Measurements from ENCODE around the gene HDDC2.

The HDDC2 gene

DNA sequence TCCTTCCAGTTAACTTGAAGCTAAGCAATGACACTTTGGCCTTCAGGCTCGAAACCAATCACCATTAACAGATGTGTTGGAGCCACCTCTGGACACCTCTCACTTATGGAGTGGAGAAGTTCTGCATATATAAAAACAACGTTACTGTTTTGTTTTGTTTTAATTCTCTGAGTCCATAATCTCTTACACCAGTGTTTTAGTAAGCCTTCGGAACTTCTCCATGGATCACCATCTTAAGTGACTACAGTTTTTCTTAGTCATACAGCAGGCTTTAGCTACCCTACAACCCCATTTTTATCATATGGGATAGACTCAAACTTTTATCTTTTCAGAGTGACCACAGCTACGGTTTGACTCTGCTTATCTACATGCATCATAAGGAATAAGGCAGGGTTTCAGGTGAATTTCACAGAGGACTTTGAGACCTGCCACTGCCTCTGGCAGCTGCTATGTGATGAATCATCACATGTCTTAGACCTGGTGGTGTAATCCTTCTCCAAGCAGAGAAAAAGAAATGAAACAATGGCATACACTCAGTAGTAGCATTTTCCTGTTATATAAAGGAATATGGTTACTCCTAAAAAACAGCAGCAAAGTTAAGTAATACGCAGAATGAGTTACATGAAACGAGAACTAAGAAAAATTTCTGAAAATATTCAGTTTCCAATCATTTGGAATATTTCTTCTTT, 5.5 kb upstream of the HDDC2 start:
- Histone ChIP-seq H3K36me3 (replicated peaks in 1 of 2; ENCODE audit: control insufficient read depth in 2 of 2, insufficient read depth in 2 of 2, low read length in 2 of 2) (no peaks in the 10 kb centered on the region), H3K23ac (ENCODE audit: low read depth, low read length, poor library complexity) (no peak overlapping the region), H2AK5ac (ENCODE audit: low read depth, low read length) (no peak overlapping the region), H2BK5ac (ENCODE audit: low read length) (no peak overlapping the region), H3K4me3 (ENCODE audit: low read length in 2 of 2) (no peak overlapping the region), H2AFZ (ENCODE audit: low read length) (no peak overlapping the region), H4K8ac (ENCODE audit: low read depth, low read length) (no peak overlapping the region), H3K14ac (ENCODE audit: low read length) (no peak overlapping the region), H3K18ac (ENCODE audit: low read length) (no peak overlapping the region), H3K4me1 (ENCODE audit: control insufficient read depth in 2 of 2, insufficient read depth in 1 of 2, low read depth in 1 of 2, low read length in 2 of 2) (no peaks in the 10 kb centered on the region), H3K9ac (ENCODE audit: low read depth, low read length, poor library complexity) (no peak overlapping the region), H3K27me3 (ENCODE audit: control insufficient read depth in 3 of 3, insufficient read depth in 3 of 3, low read depth in 1 of 3, low read length in 3 of 3) (peaks cover 0 to 46% (median 0%) of the 10 kb centered on the region in 3 experiments), H4K91ac (ENCODE audit: low read depth, low read length, poor library complexity) (no peak overlapping the region), H3K27ac (replicated peaks; ENCODE audit: low read length) (no peak overlapping the region), H3K4me2 (ENCODE audit: insufficient read depth, low read length, poor library complexity, severe bottlenecking) (no peak overlapping the region), H2BK12ac (ENCODE audit: low read length) (no peak overlapping the region), H3K79me1 (ENCODE audit: low read depth, low read length) (no peaks in the 10 kb centered on the region), H2BK15ac (ENCODE audit: low read length) (no peak overlapping the region), H2BK120ac (ENCODE audit: low read depth, low read length) (no peak overlapping the region), H3K4ac (ENCODE audit: low read length) (no peak overlapping the region), H3K9me3 (replicated peaks in 1 of 2; ENCODE audit: control insufficient read depth in 2 of 2, insufficient read depth in 1 of 2, low read depth in 1 of 2, low read length in 2 of 2) (no peaks in the 10 kb centered on the region)
- no peak for DNase-seq (ENCODE audit: low spot score)
- WGBS, 2 donors (ENCODE audit: extremely low coverage in 2 of 2, insufficient read length in 2 of 2, insufficient replicate concordance in 1 of 2), result no CpG with 5 or more reads among the region's 6 CpGs

DNA sequence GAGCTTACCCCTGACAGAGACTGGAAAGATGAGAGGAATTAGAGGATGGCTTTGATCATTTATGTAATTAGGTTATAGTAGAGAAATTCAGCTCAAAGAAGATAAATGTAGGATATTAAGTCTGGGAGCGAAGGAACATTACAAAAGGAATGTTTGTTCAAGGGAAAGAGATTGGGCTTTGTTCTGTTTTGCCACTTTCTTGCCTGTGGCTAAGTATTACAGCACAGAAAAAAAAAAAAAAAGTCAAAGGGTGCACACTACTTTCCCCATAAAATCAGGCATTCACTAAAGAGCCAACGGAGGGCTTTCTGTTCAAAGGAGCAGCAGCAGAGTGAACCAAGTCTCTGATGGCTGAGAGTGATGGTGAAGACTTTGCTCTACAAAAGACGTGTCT, 5.0 kb upstream of the HDDC2 start:
- Histone ChIP-seq H3K23ac (ENCODE audit: low read depth, low read length, poor library complexity) (no peak overlapping the region), H3K4ac (ENCODE audit: low read length) (no peak overlapping the region), H3K79me1 (ENCODE audit: low read depth, low read length) (no peaks in the 10 kb centered on the region), H2BK120ac (ENCODE audit: low read depth, low read length) (no peak overlapping the region), H2BK5ac (ENCODE audit: low read length) (no peak overlapping the region), H3K36me3 (replicated peaks in 1 of 2; ENCODE audit: control insufficient read depth in 2 of 2, insufficient read depth in 2 of 2, low read length in 2 of 2) (no peaks in the 10 kb centered on the region), H3K4me2 (ENCODE audit: insufficient read depth, low read length, poor library complexity, severe bottlenecking) (no peak overlapping the region), H2BK12ac (ENCODE audit: low read length) (no peak overlapping the region), H2AK5ac (ENCODE audit: low read depth, low read length) (no peak overlapping the region), H3K9ac (ENCODE audit: low read depth, low read length, poor library complexity) (no peak overlapping the region), H2AFZ (ENCODE audit: low read length) (no peak overlapping the region), H2BK15ac (ENCODE audit: low read length) (no peak overlapping the region), H3K4me3 (ENCODE audit: low read length in 2 of 2) (no peak overlapping the region), H3K27ac (replicated peaks; ENCODE audit: low read length) (no peak overlapping the region), H3K9me3 (replicated peaks in 1 of 2; ENCODE audit: control insufficient read depth in 2 of 2, insufficient read depth in 1 of 2, low read depth in 1 of 2, low read length in 2 of 2) (no peaks in the 10 kb centered on the region), H4K91ac (ENCODE audit: low read depth, low read length, poor library complexity) (no peak overlapping the region), H3K4me1 (ENCODE audit: control insufficient read depth in 2 of 2, insufficient read depth in 1 of 2, low read depth in 1 of 2, low read length in 2 of 2) (no peaks in the 10 kb centered on the region), H3K18ac (ENCODE audit: low read length) (no peak overlapping the region), H4K8ac (ENCODE audit: low read depth, low read length) (no peak overlapping the region), H3K27me3 (ENCODE audit: control insufficient read depth in 3 of 3, insufficient read depth in 3 of 3, low read depth in 1 of 3, low read length in 3 of 3) (peaks cover 0 to 41% (median 0%) of the 10 kb centered on the region in 3 experiments), H3K14ac (ENCODE audit: low read length) (no peak overlapping the region)
- DNase-seq (ENCODE audit: low spot score), result no peak
- no CpG with 5 or more reads among the region's 3 CpGs for WGBS, 2 donors (ENCODE audit: extremely low coverage in 2 of 2, insufficient read length in 2 of 2, insufficient replicate concordance in 1 of 2)

DNA sequence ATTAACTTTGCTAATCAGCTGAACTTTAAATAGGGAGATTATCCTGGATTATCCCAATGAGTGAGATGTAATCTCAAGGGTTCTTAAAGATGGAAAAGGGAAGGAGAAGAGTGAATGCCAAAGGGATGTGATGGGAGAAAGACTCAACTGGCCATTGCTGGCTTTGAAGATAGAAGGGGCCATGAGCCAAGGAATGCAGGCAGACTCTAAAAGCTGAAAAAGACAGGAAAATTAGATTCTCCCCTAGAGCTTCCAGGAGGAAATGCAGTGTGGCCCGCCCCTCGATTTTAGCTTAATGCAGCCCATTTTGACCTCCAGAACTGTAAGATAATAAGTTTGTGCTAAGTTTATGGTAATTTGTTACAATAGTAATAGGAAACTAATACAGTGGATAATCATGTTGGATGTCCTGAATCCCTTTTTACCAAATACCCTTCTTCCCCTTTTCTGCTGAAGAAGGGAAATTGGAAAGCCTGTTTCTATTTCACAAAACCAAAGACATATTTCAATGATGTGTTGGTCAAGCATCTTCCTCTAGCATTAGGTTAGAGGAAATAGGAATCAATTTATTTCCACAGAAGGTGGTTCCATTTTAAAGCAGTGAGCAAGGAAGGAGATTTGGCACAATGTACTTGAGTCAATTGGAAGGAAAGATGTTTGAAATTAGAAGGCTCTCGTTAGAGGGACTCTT, 3.3 kb upstream of the HDDC2 start:
- no peak overlapping the region for H3K27ac ChIP-seq (replicated peaks; ENCODE audit: low read length)
- H3K23ac ChIP-seq (ENCODE audit: low read depth, low read length, poor library complexity), result no peak overlapping the region
- H3K14ac ChIP-seq (ENCODE audit: low read length), result no peak overlapping the region
- DNase-seq (ENCODE audit: low spot score), result no peak
- H3K9me3 ChIP-seq (replicated peaks in 1 of 2; ENCODE audit: control insufficient read depth in 2 of 2, insufficient read depth in 1 of 2, low read depth in 1 of 2, low read length in 2 of 2), result no peaks in the 10 kb centered on the region
- no peak overlapping the region for H3K4me3 ChIP-seq (ENCODE audit: low read length in 2 of 2)
- no peak overlapping the region for H2BK5ac ChIP-seq (ENCODE audit: low read length)
- H3K27me3 ChIP-seq (ENCODE audit: control insufficient read depth in 3 of 3, insufficient read depth in 3 of 3, low read depth in 1 of 3, low read length in 3 of 3), result peaks cover 0 to 34% (median 0%) of the 10 kb centered on the region in 3 experiments
- H3K9ac ChIP-seq (ENCODE audit: low read depth, low read length, poor library complexity), result no peak overlapping the region
- H3K4me2 ChIP-seq (ENCODE audit: insufficient read depth, low read length, poor library complexity, severe bottlenecking), result no peak overlapping the region
- peaks cover 0 to 1% of the 10 kb centered on the region in 2 donors for H3K4me1 ChIP-seq (ENCODE audit: control insufficient read depth in 2 of 2, insufficient read depth in 1 of 2, low read depth in 1 of 2, low read length in 2 of 2)
- no peak overlapping the region for H2BK120ac ChIP-seq (ENCODE audit: low read depth, low read length)
- no peak overlapping the region for H3K18ac ChIP-seq (ENCODE audit: low read length)
- no CpG with 5 or more reads among the region's 3 CpGs for WGBS, 2 donors (ENCODE audit: extremely low coverage in 2 of 2, insufficient read length in 2 of 2, insufficient replicate concordance in 1 of 2)
- H2BK15ac ChIP-seq (ENCODE audit: low read length), result no peak overlapping the region
- H4K8ac ChIP-seq (ENCODE audit: low read depth, low read length), result no peak overlapping the region
- H3K79me1 ChIP-seq (ENCODE audit: low read depth, low read length), result no peaks in the 10 kb centered on the region
- no peak overlapping the region for H4K91ac ChIP-seq (ENCODE audit: low read depth, low read length, poor library complexity)
- no peak overlapping the region for H2AK5ac ChIP-seq (ENCODE audit: low read depth, low read length)
- no peak overlapping the region for H3K4ac ChIP-seq (ENCODE audit: low read length)
- H2AFZ ChIP-seq (ENCODE audit: low read length), result no peak overlapping the region
- H2BK12ac ChIP-seq (ENCODE audit: low read length), result no peak overlapping the region
- H3K36me3 ChIP-seq (replicated peaks in 1 of 2; ENCODE audit: control insufficient read depth in 2 of 2, insufficient read depth in 2 of 2, low read length in 2 of 2), result peaks cover under 1 to 1% of the 10 kb centered on the region in 2 donors

DNA sequence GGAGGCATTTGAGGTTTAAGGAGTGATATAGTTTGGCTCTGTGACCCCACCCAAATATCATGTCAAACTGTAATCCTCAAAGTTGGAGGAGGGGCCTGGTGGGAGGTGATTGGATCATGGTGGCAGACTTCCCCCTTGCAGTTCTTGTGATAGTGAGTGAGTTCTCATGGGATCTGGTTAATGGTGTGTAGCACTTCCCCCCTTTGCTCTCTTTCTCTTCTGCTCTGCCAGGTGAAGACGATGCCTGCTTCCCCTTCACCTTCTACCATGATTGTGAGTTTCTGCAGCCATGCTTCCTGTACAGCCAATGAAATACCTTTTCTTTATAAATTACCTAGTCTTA, 1.7 kb upstream of the HDDC2 start:
- Histone ChIP-seq H2AFZ (ENCODE audit: low read length) (no peak overlapping the region), H3K79me1 (ENCODE audit: low read depth, low read length) (no peaks in the 10 kb centered on the region), H4K8ac (ENCODE audit: low read depth, low read length) (no peak overlapping the region), H3K14ac (ENCODE audit: low read length) (no peak overlapping the region), H3K9me3 (replicated peaks in 1 of 2; ENCODE audit: control insufficient read depth in 2 of 2, insufficient read depth in 1 of 2, low read depth in 1 of 2, low read length in 2 of 2) (no peaks in the 10 kb centered on the region), H3K9ac (ENCODE audit: low read depth, low read length, poor library complexity) (no peak overlapping the region), H3K27ac (replicated peaks; ENCODE audit: low read length) (no peak overlapping the region), H3K27me3 (ENCODE audit: control insufficient read depth in 3 of 3, insufficient read depth in 3 of 3, low read depth in 1 of 3, low read length in 3 of 3) (peaks cover 0 to 27% (median 0%) of the 10 kb centered on the region in 3 experiments), H3K18ac (ENCODE audit: low read length) (no peak overlapping the region), H2BK120ac (ENCODE audit: low read depth, low read length) (no peak overlapping the region), H2BK15ac (ENCODE audit: low read length) (no peak overlapping the region), H3K36me3 (replicated peaks in 1 of 2; ENCODE audit: control insufficient read depth in 2 of 2, insufficient read depth in 2 of 2, low read length in 2 of 2) (peaks cover 5 to 17% of the 10 kb centered on the region in 2 donors), H3K23ac (ENCODE audit: low read depth, low read length, poor library complexity) (no peak overlapping the region), H3K4me1 (ENCODE audit: control insufficient read depth in 2 of 2, insufficient read depth in 1 of 2, low read depth in 1 of 2, low read length in 2 of 2) (peaks cover 0 to 1% of the 10 kb centered on the region in 2 donors), H2BK12ac (ENCODE audit: low read length) (no peak overlapping the region), H2BK5ac (ENCODE audit: low read length) (no peak overlapping the region), H3K4me2 (ENCODE audit: insufficient read depth, low read length, poor library complexity, severe bottlenecking) (no peak overlapping the region), H3K4ac (ENCODE audit: low read length) (no peak overlapping the region), H2AK5ac (ENCODE audit: low read depth, low read length) (no peak overlapping the region), H3K4me3 (ENCODE audit: low read length in 2 of 2) (no peak overlapping the region), H4K91ac (ENCODE audit: low read depth, low read length, poor library complexity) (no peak overlapping the region)
- WGBS, 2 donors (ENCODE audit: extremely low coverage in 2 of 2, insufficient read length in 2 of 2, insufficient replicate concordance in 1 of 2), result no CpG with 5 or more reads among the region's 1 CpG
- no peak for DNase-seq (ENCODE audit: low spot score)

Measured in neuronal stem cell (in vitro differentiated cells).